Naive thymus-derived CD4-positive, alpha-beta T cell (primary cell): ENCODE measurements around the gene GRAMD1A. TPM values are rescaled to one million over a fixed set of nuclear protein-coding genes. Genes with fewer than 3 reads are reported as not detected.
"Not testable (repeated sequence)": the region's sequence is repeated elsewhere in the genome, so short reads cannot be mapped to it uniquely, and the experiment has no call there.

ENCODE experiments used
- ATAC-seq: fragments of 150-1000 bp; cut with Tn5 transposase; 2 replicates; pipeline ENCODE4 v1.10.0; 2021; ENCODE audit warnings: mild to moderate bottlenecking, moderate library complexity
- CTCF ChIA-PET: fragments of 350-600 bp; sonication (Branson Sonifier 250); formaldehyde crosslinking; loops from one replicate; lab custom pipeline; 2021; ENCODE audit warnings: antibody characterized with exemption; lab: Charles Lee
- POLR2A ChIA-PET: fragments of 350-600 bp; sonication (Branson Sonifier 250); formaldehyde crosslinking; loops from one replicate; lab custom pipeline; 2021; ENCODE audit warnings: antibody characterized with exemption, inconsistent platforms; lab: Charles Lee
- DNase-seq, 9 donors: peaks; one replicate each; pipeline versions ENCODE4 v3.0.0 to v3.0.0-alpha.2; 2020 to 2022; ENCODE audit warnings: mixed read lengths in 1 of 9
- H3K27ac ChIP-seq: one replicate; pipeline ENCODE4 v1.7.0; 2013; ENCODE audit warnings: mild to moderate bottlenecking, low read depth, low read length, moderate library complexity
- H3K27me3 ChIP-seq, 2 donors: one replicate each; pipeline ENCODE4 v1.7.0; 2013; ENCODE audit warnings: low read length in 2 of 2, mild to moderate bottlenecking in 2 of 2, moderate library complexity in 2 of 2; ENCODE audit not compliant: control insufficient read depth in 2 of 2, insufficient read depth in 2 of 2
- H3K36me3 ChIP-seq, 3 experiments: 1 replicate in 2 of 3; 2 replicates in 1 of 3; pipeline ENCODE4 v1.7.0; 2013; ENCODE audit warnings: low read length in 3 of 3, mild to moderate bottlenecking in 3 of 3, moderate library complexity in 1 of 3; ENCODE audit not compliant: insufficient read depth in 3 of 3, control insufficient read depth in 2 of 3
- H3K4me1 ChIP-seq, 2 donors: one replicate each; pipeline ENCODE4 v1.7.0; 2013; ENCODE audit warnings: low read length in 2 of 2, mild to moderate bottlenecking in 2 of 2, moderate library complexity in 1 of 2; ENCODE audit not compliant: control insufficient read depth in 2 of 2, insufficient read depth in 2 of 2
- H3K4me3 ChIP-seq: 2 replicates; pipeline ENCODE4 v1.7.0; 2013; ENCODE audit warnings: mild to moderate bottlenecking, low read length
- H3K9me3 ChIP-seq, 3 experiments: 1 replicate in 2 of 3; 2 replicates in 1 of 3; pipeline ENCODE4 v1.7.0; 2013; ENCODE audit warnings: low read length in 3 of 3; ENCODE audit not compliant: control insufficient read depth in 2 of 3
- H3K27ac Mint-ChIP-seq, 9 donors: one replicate each; pipeline ENCODE4 v1.8.0; 2020 to 2022; ENCODE audit warnings: mixed read lengths in 9 of 9, mild to moderate bottlenecking in 8 of 9, moderate library complexity in 5 of 9, inconsistent platforms in 2 of 9
- H3K27me3 Mint-ChIP-seq, 5 donors: one replicate each; pipeline ENCODE4 v1.8.0; 2021 to 2022; ENCODE audit warnings: mixed read lengths in 5 of 5, mild to moderate bottlenecking in 1 of 5
- H3K36me3 Mint-ChIP-seq, 5 donors: one replicate each; pipeline ENCODE4 v1.8.0; 2020 to 2022; ENCODE audit warnings: mixed read lengths in 5 of 5, mild to moderate bottlenecking in 3 of 5, inconsistent platforms in 1 of 5
- H3K4me1 Mint-ChIP-seq, 7 donors: one replicate each; pipeline ENCODE4 v1.8.0; 2020 to 2022; ENCODE audit warnings: mixed read lengths in 7 of 7, mild to moderate bottlenecking in 3 of 7, inconsistent platforms in 1 of 7
- H3K4me3 Mint-ChIP-seq, 10 donors: one replicate each; pipeline ENCODE4 v1.8.0; 2020 to 2022; ENCODE audit warnings: mild to moderate bottlenecking in 10 of 10, mixed read lengths in 10 of 10, moderate library complexity in 6 of 10, inconsistent platforms in 2 of 10
- H3K9me3 Mint-ChIP-seq, 11 donors: one replicate each; pipeline ENCODE4 v1.8.0; 2020 to 2022; ENCODE audit warnings: mixed read lengths in 11 of 11, mild to moderate bottlenecking in 4 of 11, inconsistent platforms in 1 of 11, moderate library complexity in 1 of 11
- intact Hi-C, 2 donors: fragments of 100-400 bp; cut with micrococcal nuclease; formaldehyde crosslinking; loops; one replicate each; pipeline ENCODE4 v1.15.1; 2023
- polyA plus RNA-seq, 2 donors: library from polyadenylated mRNA; unstranded; fragments of 300-500 nt; fragmentation: Illumina TruSeq; gene quantifications; one replicate each; pipeline ENCODE4 v1.2.3, GENCODE V29; 2021
- total RNA-seq, 6 experiments: library from RNA in 5 of 6; stranded (reverse) in 5 of 6; gene quantifications; 1 replicate in 5 of 6; 2 replicates in 1 of 6; pipeline ENCODE4 v1.2.3 and lab custom pipeline; 2021 to 2026

The GRAMD1A gene
- total and polyA plus RNA-seq, 7 experiments from 2014 or later = 33.6 to 286 (median 167) TPM

- peaks cover 0 to 4% of the 10 kb centered on the region in 2 donors for H3K4me1 ChIP-seq
- peak overlapping the region in 1 of 9 donors; percentile 38 for H3K27ac Mint-ChIP-seq
- H3K36me3 Mint-ChIP-seq = peaks cover 0 to 18% (median 6%) of the 10 kb centered on the region in 5 donors
- DNase-seq (no peak), ATAC-seq (no peak)
- no peak overlapping the region for H3K4me3 Mint-ChIP-seq
- H3K9me3 Mint-ChIP-seq = no peaks in the 10 kb centered on the region
- intact Hi-C loops = no loop called here
- H3K27ac ChIP-seq = no peak overlapping the region
- peaks cover 0 to 3% of the 10 kb centered on the region in 2 donors for H3K27me3 ChIP-seq
- peaks cover 4 to 9% (median 8%) of the 10 kb centered on the region in 7 donors for H3K4me1 Mint-ChIP-seq
- ChIA-PET CTCF (interaction anchor here (0.7 to 1.9 kb wide), 4 partner anchors 12 to 54 kb away, joined by 3 to 6 read pairs (median 5); no protein-coding TSS in a partner anchor), POLR2A (interaction anchor here (0.8 to 3.4 kb wide), 4 partner anchors 9 to 69 kb away, joined by 3 to 15 read pairs (median 3); no protein-coding TSS in a partner anchor)
- H3K9me3 ChIP-seq = no peaks in the 10 kb centered on the region
- no peak overlapping the region for H3K4me3 ChIP-seq
- peaks cover 4 to 11% (median 5%) of the 10 kb centered on the region in 5 donors for H3K27me3 Mint-ChIP-seq
- H3K36me3 ChIP-seq = peaks cover 0 to 69% (median 22%) of the 10 kb centered on the region in 3 experiments
These were observed 26.3 kb downstream of the GRAMD1A start for GRCh38 chr19:35026418-35026817.

GRCh38 chr19:35027009-35027408 lies 26.9 kb downstream of the GRAMD1A start:
- Histone ChIP-seq H3K36me3 (peaks cover 0 to 63% (median 16%) of the 10 kb centered on the region in 3 experiments), H3K4me1 (peaks cover 0 to 4% of the 10 kb centered on the region in 2 donors), H3K27me3 (peaks cover 0 to 5% of the 10 kb centered on the region in 2 donors), H3K9me3 (no peaks in the 10 kb centered on the region), H3K4me3 (no peak overlapping the region), H3K27ac (no peak overlapping the region)
- CTCF ChIA-PET = interaction anchor here (0.7 to 1.9 kb wide), 5 partner anchors 13 to 64 kb away, joined by 3 to 6 read pairs (median 5); no protein-coding TSS in a partner anchor
- POLR2A ChIA-PET = interaction anchor here (0.7 to 3.4 kb wide), 6 partner anchors 10 to 69 kb away, joined by 3 to 15 read pairs (median 4); no protein-coding TSS in a partner anchor
- no peak overlapping the region for H3K4me3 Mint-ChIP-seq
- intact Hi-C loops = no loop called here
- peak overlapping the region in 1 of 9 donors; percentile 45 for H3K27ac Mint-ChIP-seq
- DNase-seq (no peak), ATAC-seq (no peak)
- peaks cover 5 to 12% (median 10%) of the 10 kb centered on the region in 7 donors for H3K4me1 Mint-ChIP-seq
- H3K9me3 Mint-ChIP-seq = no peaks in the 10 kb centered on the region
- H3K36me3 Mint-ChIP-seq = peaks cover 0 to 17% (median 6%) of the 10 kb centered on the region in 5 donors
- H3K27me3 Mint-ChIP-seq = peaks cover 7 to 15% (median 11%) of the 10 kb centered on the region in 5 donors

GRCh38 chr19:35027851-35028599 lies 27.9 kb downstream of the GRAMD1A start:
- Histone ChIP-seq H3K27ac (no peak overlapping the region), H3K4me3 (no peak overlapping the region)

GRCh38 chr19:35028600-35028885 lies 28.4 kb downstream of the GRAMD1A start:
- H3K9me3 Mint-ChIP-seq, H3K4me1 ChIP-seq, DNase-seq, intact Hi-C loops, H3K4me3 ChIP-seq, H3K27ac ChIP-seq, H3K27me3 ChIP-seq, ATAC-seq, H3K9me3 ChIP-seq: not testable (repeated sequence)
- Mint-ChIP-seq H3K27me3 (peaks cover 13 to 30% (median 19%) of the 10 kb centered on the region in 5 donors), H3K36me3 (peaks cover 0 to 17% (median 6%) of the 10 kb centered on the region in 5 donors), H3K4me3 (peak overlapping the region in 3 of 10 donors; percentile 28 to 75 (median 57)), H3K27ac (peak overlapping the region in 4 of 9 donors; percentile 4 to 56 (median 42)), H3K4me1 (peaks cover 5 to 12% (median 10%) of the 10 kb centered on the region in 7 donors)
- ChIA-PET CTCF (interaction anchor here (1.5 kb wide), 1 partner anchor 66 kb away, joined by 3 read pairs; no protein-coding TSS in a partner anchor), POLR2A (interaction anchor here (0.7 to 3.4 kb wide), 8 partner anchors 11 to 155 kb away, joined by 3 to 15 read pairs (median 4); no protein-coding TSS in a partner anchor)
- H3K36me3 ChIP-seq = peaks cover 0 to 48% (median 11%) of the 10 kb centered on the region in 3 experiments

More at GRCh38 chr19:35027851-35028599, 27.9 kb downstream of the GRAMD1A start:
- H3K9me3 Mint-ChIP-seq = no peaks in the 10 kb centered on the region
- H3K36me3 Mint-ChIP-seq = peaks cover 0 to 17% (median 6%) of the 10 kb centered on the region in 5 donors
- DNase-seq = no peak
- ChIA-PET CTCF (interaction anchor here (1.5 to 1.9 kb wide), 3 partner anchors 14 to 65 kb away, joined by 3 to 6 read pairs (median 5); no protein-coding TSS in a partner anchor), POLR2A (interaction anchor here (0.7 to 3.4 kb wide), 10 partner anchors 11 to 155 kb away, joined by 3 to 15 read pairs (median 4); no protein-coding TSS in a partner anchor)
- Histone ChIP-seq H3K36me3 (peaks cover 0 to 53% (median 15%) of the 10 kb centered on the region in 3 experiments), H3K27me3 (peaks cover 0 to 5% of the 10 kb centered on the region in 2 donors), H3K9me3 (no peaks in the 10 kb centered on the region), H3K4me1 (peaks cover 0 to 4% of the 10 kb centered on the region in 2 donors)
- intact Hi-C loops = no loop called here
- H3K4me1 Mint-ChIP-seq = peaks cover 5 to 12% (median 10%) of the 10 kb centered on the region in 7 donors
- H3K27me3 Mint-ChIP-seq = peaks cover 11 to 25% (median 18%) of the 10 kb centered on the region in 5 donors
- peak overlapping the region in 4 of 9 donors; percentile 4 to 56 (median 48) for H3K27ac Mint-ChIP-seq
- no peak for ATAC-seq
- H3K4me3 Mint-ChIP-seq = peak overlapping the region in 5 of 10 donors; percentile 3 to 57 (median 32)

GRCh38 chr19:35029275-35029736 lies 29.2 kb downstream of the GRAMD1A start:
- Mint-ChIP-seq H3K27me3 (peaks cover 13 to 33% (median 19%) of the 10 kb centered on the region in 5 donors), H3K4me1 (peaks cover 5 to 12% (median 10%) of the 10 kb centered on the region in 7 donors), H3K4me3 (peak overlapping the region; percentile 53 to 78 (median 70)), H3K27ac (peak overlapping the region in 2 of 9 donors; percentile 31 to 44), H3K36me3 (peaks cover 0 to 14% (median 1%) of the 10 kb centered on the region in 5 donors)
- H3K9me3 Mint-ChIP-seq, H3K27ac ChIP-seq, CTCF ChIA-PET, DNase-seq, H3K27me3 ChIP-seq, H3K9me3 ChIP-seq, intact Hi-C loops, H3K4me3 ChIP-seq, ATAC-seq, H3K4me1 ChIP-seq: not testable (repeated sequence)
- POLR2A ChIA-PET = interaction anchor here (1.0 to 3.4 kb wide), 4 partner anchors 12 to 38 kb away, joined by 3 to 15 read pairs (median 6); no protein-coding TSS in a partner anchor
- peaks cover 0 to 40% (median 4%) of the 10 kb centered on the region in 3 experiments for H3K36me3 ChIP-seq

GRCh38 chr19:35029737-35030256 lies 29.7 kb downstream of the GRAMD1A start:
- H3K36me3 Mint-ChIP-seq = peaks cover 0 to 11% (median 0%) of the 10 kb centered on the region in 5 donors
- ChIA-PET CTCF (no interaction called here), POLR2A (interaction anchor here (2.0 to 3.4 kb wide), 2 partner anchors 13 to 15 kb away, joined by 8 to 15 read pairs; no protein-coding TSS in a partner anchor)
- Histone ChIP-seq H3K9me3 (no peaks in the 10 kb centered on the region), H3K36me3 (peaks cover 0 to 36% (median 4%) of the 10 kb centered on the region in 3 experiments), H3K27me3 (peaks cover 0 to 5% of the 10 kb centered on the region in 2 donors), H3K4me3 (peak overlapping the region; percentile 24), H3K27ac (no peak overlapping the region), H3K4me1 (peaks cover 0 to 4% of the 10 kb centered on the region in 2 donors)
- H3K27ac Mint-ChIP-seq = peak overlapping the region in 2 of 9 donors; percentile 31 to 44
- H3K9me3 Mint-ChIP-seq = no peaks in the 10 kb centered on the region
- H3K4me1 Mint-ChIP-seq = peaks cover 5 to 12% (median 10%) of the 10 kb centered on the region in 7 donors
- peak overlapping the region; percentile 29 to 78 (median 70) for H3K4me3 Mint-ChIP-seq
- H3K27me3 Mint-ChIP-seq = peaks cover 13 to 36% (median 19%) of the 10 kb centered on the region in 5 donors
- ATAC-seq (no peak), DNase-seq (no peak)
- intact Hi-C loops = loop anchor here in 1 of 2 donors (1.0 to 2.0 kb wide), 2 partner anchors 15 kb away; no protein-coding TSS in a partner anchor
